Measurements from ENCODE around the gene PNPLA3. TPM values are rescaled to one million over a fixed set of nuclear protein-coding genes. Genes with fewer than 3 reads are reported as not detected.

Gene PNPLA3
- total and polyA plus RNA-seq, 3 donors from 2014 or later = 0.53 to 1.7 (median 0.93) TPM

GRCh38 chr22:43964314-43964857, 40.8 kb downstream of the PNPLA3 start:
- TF ChIP-seq POLR2A (IDR thresholded peaks at IDR 0.05) = no peak
- TF ChIP-seq CTCF (IDR thresholded peaks at IDR 0.05) = no peak
- H3K27me3 ChIP-seq = no peaks in the 10 kb centered on the region
- intact Hi-C loops (cut with DNase I; ENCODE audit: low total_unique reads) = no loop called here
- H3K4me3 ChIP-seq = no peak overlapping the region
- H3K36me3 ChIP-seq (ENCODE audit: low read depth, missing control alignments) = no peaks in the 10 kb centered on the region
- 87% methylated on average over 10 of the region's 10 CpGs for WGBS, 2 donors
- no peak for DNase-seq
- no peaks in the 10 kb centered on the region for H3K4me1 ChIP-seq
- H3K9me3 ChIP-seq = no peaks in the 10 kb centered on the region
- H3K27ac ChIP-seq = no peak overlapping the region

GRCh38 chr22:43967069-43967468, 43.5 kb downstream of the PNPLA3 start:
- H3K4me3 ChIP-seq = no peak overlapping the region
- no peak overlapping the region for H3K27ac ChIP-seq
- H3K27me3 ChIP-seq = no peaks in the 10 kb centered on the region
- 95 to 97% methylated on average over 7 of the region's 7 CpGs for WGBS, 2 donors
- TF ChIP-seq CTCF (IDR thresholded peaks at IDR 0.05) (no peak), POLR2A (IDR thresholded peaks at IDR 0.05) (no peak)
- no peaks in the 10 kb centered on the region for H3K9me3 ChIP-seq
- DNase-seq = no peak
- intact Hi-C loops (cut with DNase I; ENCODE audit: low total_unique reads) = no loop called here
- no peaks in the 10 kb centered on the region for H3K4me1 ChIP-seq
- no peaks in the 10 kb centered on the region for H3K36me3 ChIP-seq (ENCODE audit: low read depth, missing control alignments)

- 96 to 98% methylated on average over 7 of the region's 7 CpGs for WGBS, 2 donors
Measured at GRCh38 chr22:43968614-43969013, 45.0 kb downstream of the PNPLA3 start.

GRCh38 chr22:43969021-43969878, 45.6 kb downstream of the PNPLA3 start:
- 90 to 93% methylated on average over 18 to 19 of the region's 19 CpGs for WGBS, 2 donors
- intact Hi-C loops (cut with DNase I; ENCODE audit: low total_unique reads) = no loop called here
- H3K4me1 ChIP-seq = no peaks in the 10 kb centered on the region
- H3K9me3 ChIP-seq = no peaks in the 10 kb centered on the region
- H3K27ac ChIP-seq = no peak overlapping the region
- TF ChIP-seq POLR2A (IDR thresholded peaks at IDR 0.05) (no peak), CTCF (IDR thresholded peaks at IDR 0.05) (no peak)
- no peaks in the 10 kb centered on the region for H3K36me3 ChIP-seq (ENCODE audit: low read depth, missing control alignments)
- no peaks in the 10 kb centered on the region for H3K27me3 ChIP-seq
- no peak for DNase-seq
- no peak overlapping the region for H3K4me3 ChIP-seq

More at GRCh38 chr22:43968614-43969013, 45.0 kb downstream of the PNPLA3 start:
- Histone ChIP-seq H3K4me1 (no peaks in the 10 kb centered on the region), H3K27ac (no peak overlapping the region), H3K27me3 (no peaks in the 10 kb centered on the region), H3K4me3 (no peak overlapping the region), H3K36me3 (ENCODE audit: low read depth, missing control alignments) (no peaks in the 10 kb centered on the region), H3K9me3 (no peaks in the 10 kb centered on the region)
- intact Hi-C loops (cut with DNase I; ENCODE audit: low total_unique reads) = no loop called here
- DNase-seq = no peak
- TF ChIP-seq POLR2A (IDR thresholded peaks at IDR 0.05) (no peak), CTCF (IDR thresholded peaks at IDR 0.05) (no peak)

Measured in testis (tissue), 3 donors.